Measurements from ENCODE around the gene INTS6. TPM values are rescaled to one million over a fixed set of nuclear protein-coding genes. Genes with fewer than 3 reads are reported as not detected.

Gene INTS6
- 17.7 and 26.9 TPM in 2 replicates for total RNA-seq

GRCh38 chr13:51452361-51453206 is at the start of gene INTS6:
INTS6 (minus strand) TSS chr13:51453036; CDS start chr13:51452525, 511 bp downstream.

GRCh38 chr13:51339354-51339753 is 113.5 kb downstream of the INTS6 start, which contains the start of gene SERPINE3:
SERPINE3 (plus strand) TSS chr13:51339691; CDS start chr13:51341092, 1,401 bp downstream.

Other genes with a start within 250 kb of the INTS6 start
- gene FAM124A, start 230.6 kb downstream of the INTS6 start, total RNA-seq, result 0.97 and 2.3 TPM in 2 replicates
- gene SERPINE3, start 113.3 kb downstream of the INTS6 start, total RNA-seq, result not detected in 2 replicates
- gene WDFY2, start 131.4 kb upstream of the INTS6 start, total RNA-seq, result 2.5 and 40.2 TPM in 2 replicates

All from cardiac atrium fibroblast (primary cell).